ENCODE data around the gene DMRTB1. TPM values are rescaled to one million over a fixed set of nuclear protein-coding genes. Genes with fewer than 3 reads are reported as not detected.

The DMRTB1 gene
- total RNA-seq, 2 experiments from 2014 or later = not detected

GRCh38 chr1:53475664-53476063 is 16.5 kb downstream of the DMRTB1 start:
- CTCF ChIA-PET = no interaction called here

GRCh38 chr1:53476579-53476978 is 17.4 kb downstream of the DMRTB1 start:
- POLR2A ChIA-PET = no interaction called here
- H3K27me3 Mint-ChIP-seq = no peaks in the 10 kb centered on the region
- Histone ChIP-seq H3K9me3 (ENCODE audit: control insufficient read depth in 1 of 2, insufficient read depth in 1 of 2, low read length in 2 of 2) (no peaks in the 10 kb centered on the region), H3K4me1 (ENCODE audit: insufficient read depth, low read length) (no peaks in the 10 kb centered on the region), H3K36me3 (ENCODE audit: insufficient read depth, low read length) (no peaks in the 10 kb centered on the region), H3K27ac (ENCODE audit: low read depth in 1 of 2, low read length in 2 of 2) (no peak overlapping the region), H3K4me3 (ENCODE audit: low read length) (no peak overlapping the region), H3K27me3 (ENCODE audit: control insufficient read depth in 1 of 2, insufficient read depth in 2 of 2, low read length in 2 of 2) (no peaks in the 10 kb centered on the region)
- intact Hi-C loops (cut with DNase I, micrococcal nuclease) = no loop called here
- CTCF ChIA-PET = no interaction called here
- no peak for TF ChIP-seq CTCF (IDR thresholded peaks at IDR 0.05)
- H3K36me3 Mint-ChIP-seq (ENCODE audit: low read depth) = no peaks in the 10 kb centered on the region
- H3K27ac Mint-ChIP-seq = no peak overlapping the region
- ATAC-seq (ENCODE audit: poor library complexity) = no peak
- H3K4me3 Mint-ChIP-seq = no peak overlapping the region
- no peaks in the 10 kb centered on the region for H3K9me3 Mint-ChIP-seq
- no peak for DNase-seq
- no peaks in the 10 kb centered on the region for H3K4me1 Mint-ChIP-seq (ENCODE audit: low read depth)

More at GRCh38 chr1:53475664-53476063, 16.5 kb downstream of the DMRTB1 start:
- Histone ChIP-seq H3K27me3 (ENCODE audit: control insufficient read depth in 1 of 2, insufficient read depth in 2 of 2, low read length in 2 of 2) (no peaks in the 10 kb centered on the region), H3K9me3 (ENCODE audit: control insufficient read depth in 1 of 2, insufficient read depth in 1 of 2, low read length in 2 of 2) (no peaks in the 10 kb centered on the region), H3K27ac (ENCODE audit: low read depth in 1 of 2, low read length in 2 of 2) (no peak overlapping the region), H3K36me3 (ENCODE audit: insufficient read depth, low read length) (no peaks in the 10 kb centered on the region), H3K4me3 (ENCODE audit: low read length) (no peak overlapping the region), H3K4me1 (ENCODE audit: insufficient read depth, low read length) (no peaks in the 10 kb centered on the region)
- H3K36me3 Mint-ChIP-seq (ENCODE audit: low read depth) = no peaks in the 10 kb centered on the region
- no peaks in the 10 kb centered on the region for H3K27me3 Mint-ChIP-seq
- no peak overlapping the region for H3K4me3 Mint-ChIP-seq
- no peak for TF ChIP-seq CTCF (IDR thresholded peaks at IDR 0.05)
- ATAC-seq (ENCODE audit: poor library complexity) (no peak), DNase-seq (no peak)
- H3K9me3 Mint-ChIP-seq = no peaks in the 10 kb centered on the region
- H3K27ac Mint-ChIP-seq = no peak overlapping the region
- POLR2A ChIA-PET = no interaction called here
- intact Hi-C loops (cut with DNase I, micrococcal nuclease) = no loop called here
- no peaks in the 10 kb centered on the region for H3K4me1 Mint-ChIP-seq (ENCODE audit: low read depth)

GRCh38 chr1:53477651-53478501 is 18.7 kb downstream of the DMRTB1 start:
- CTCF ChIA-PET = interaction anchor here (0.5 kb wide), 1 partner anchor 207 kb away, joined by 3 read pairs; no protein-coding TSS in a partner anchor
- Histone ChIP-seq H3K4me1 (ENCODE audit: insufficient read depth, low read length) (no peaks in the 10 kb centered on the region), H3K4me3 (ENCODE audit: low read length) (no peak overlapping the region), H3K27me3 (ENCODE audit: control insufficient read depth in 1 of 2, insufficient read depth in 2 of 2, low read length in 2 of 2) (no peaks in the 10 kb centered on the region), H3K27ac (ENCODE audit: low read depth in 1 of 2, low read length in 2 of 2) (no peak overlapping the region), H3K9me3 (ENCODE audit: control insufficient read depth in 1 of 2, insufficient read depth in 1 of 2, low read length in 2 of 2) (no peaks in the 10 kb centered on the region), H3K36me3 (ENCODE audit: insufficient read depth, low read length) (no peaks in the 10 kb centered on the region)
- TF ChIP-seq CTCF (IDR thresholded peaks at IDR 0.05) = no peak
- DNase-seq (no peak), ATAC-seq (ENCODE audit: poor library complexity) (no peak)
- Mint-ChIP-seq H3K4me3 (no peak overlapping the region), H3K36me3 (ENCODE audit: low read depth) (no peaks in the 10 kb centered on the region), H3K4me1 (ENCODE audit: low read depth) (no peaks in the 10 kb centered on the region), H3K27ac (no peak overlapping the region), H3K9me3 (no peaks in the 10 kb centered on the region), H3K27me3 (no peaks in the 10 kb centered on the region)
- POLR2A ChIA-PET = no interaction called here
- intact Hi-C loops (cut with DNase I, micrococcal nuclease) = no loop called here

All from CD4-positive, alpha-beta T cell (primary cell).